LNCaP clone FGC (cell line): ENCODE data around the gene SIRPG.
"Not testable (repeated sequence)": the region's sequence is repeated elsewhere in the genome, so short reads cannot be mapped to it uniquely, and the experiment has no call there.

Source experiments
- DNase-seq: peaks from one replicate; pipeline ENCODE4 v3.0.0-alpha.2; 2011; ENCODE audit warnings: low read depth
- H3K4me3 ChIP-seq: 2 replicates; pipeline ENCODE4 v1.5.1; 2011; ENCODE audit warnings: mild to moderate bottlenecking, low read depth, low read length, control low read depth
- TF ChIP-seq, protein P1 (sequence below): IDR thresholded peaks from 2 replicates; pipeline ENCODE4 v1.5.1; 2012; ENCODE audit warnings: mild to moderate bottlenecking; ENCODE audit not compliant: control insufficient read depth, insufficient read depth; ENCODE audit errors: extremely low read depth

The SIRPG gene

DNA sequence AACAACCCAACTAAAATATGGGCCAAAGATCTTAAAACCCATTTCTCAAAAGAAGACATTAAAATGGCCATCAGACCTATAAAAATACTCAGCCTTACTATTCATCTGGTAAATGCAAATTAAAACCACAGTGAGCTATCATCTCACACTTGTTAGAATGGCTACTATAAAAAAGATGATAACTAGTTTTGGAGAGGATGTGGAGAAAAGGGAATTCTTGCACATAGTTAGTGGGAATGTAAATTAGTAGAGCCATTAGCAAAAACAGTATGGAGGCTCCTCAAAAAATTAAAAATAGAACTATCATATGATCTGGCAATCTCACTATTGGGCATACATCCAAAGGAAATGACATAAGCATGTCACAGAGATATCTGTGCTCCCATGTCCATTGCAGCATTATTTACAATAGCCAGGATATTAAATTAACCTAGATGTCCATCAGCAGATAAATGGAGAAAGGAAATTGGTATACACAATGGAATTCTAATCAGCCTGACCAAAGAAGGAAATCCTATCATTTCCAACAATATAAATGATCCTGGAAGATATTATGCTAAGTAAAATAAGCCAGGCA lies 40.6 kb downstream of the SIRPG start:
- H3K4me3 ChIP-seq: no peak overlapping the region
- TF ChIP-seq, protein P1, sequence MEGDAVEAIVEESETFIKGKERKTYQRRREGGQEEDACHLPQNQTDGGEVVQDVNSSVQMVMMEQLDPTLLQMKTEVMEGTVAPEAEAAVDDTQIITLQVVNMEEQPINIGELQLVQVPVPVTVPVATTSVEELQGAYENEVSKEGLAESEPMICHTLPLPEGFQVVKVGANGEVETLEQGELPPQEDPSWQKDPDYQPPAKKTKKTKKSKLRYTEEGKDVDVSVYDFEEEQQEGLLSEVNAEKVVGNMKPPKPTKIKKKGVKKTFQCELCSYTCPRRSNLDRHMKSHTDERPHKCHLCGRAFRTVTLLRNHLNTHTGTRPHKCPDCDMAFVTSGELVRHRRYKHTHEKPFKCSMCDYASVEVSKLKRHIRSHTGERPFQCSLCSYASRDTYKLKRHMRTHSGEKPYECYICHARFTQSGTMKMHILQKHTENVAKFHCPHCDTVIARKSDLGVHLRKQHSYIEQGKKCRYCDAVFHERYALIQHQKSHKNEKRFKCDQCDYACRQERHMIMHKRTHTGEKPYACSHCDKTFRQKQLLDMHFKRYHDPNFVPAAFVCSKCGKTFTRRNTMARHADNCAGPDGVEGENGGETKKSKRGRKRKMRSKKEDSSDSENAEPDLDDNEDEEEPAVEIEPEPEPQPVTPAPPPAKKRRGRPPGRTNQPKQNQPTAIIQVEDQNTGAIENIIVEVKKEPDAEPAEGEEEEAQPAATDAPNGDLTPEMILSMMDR: no peak
- no peak for DNase-seq

DNA sequence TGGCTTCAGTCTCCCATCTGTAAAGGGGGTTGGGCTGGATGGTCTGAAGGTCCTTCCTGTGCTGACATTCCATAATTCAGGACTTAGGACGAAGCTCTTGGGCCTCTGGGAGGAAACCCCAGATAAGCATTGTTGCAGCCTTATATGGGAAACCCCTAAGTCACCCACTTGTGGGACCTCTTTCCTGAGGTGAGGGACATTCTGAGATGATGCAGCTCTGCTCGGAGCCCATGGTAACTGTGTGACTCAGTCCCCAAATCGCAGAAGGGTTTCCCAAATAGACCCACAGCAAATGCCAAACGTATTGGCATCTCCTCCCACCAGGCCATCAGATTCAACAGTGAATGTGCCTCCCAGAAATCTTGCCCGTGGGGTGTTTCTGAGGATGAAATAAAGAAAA lies 47.2 kb downstream of the SIRPG start:
- DNase-seq, H3K4me3 ChIP-seq: not testable (repeated sequence)

DNA sequence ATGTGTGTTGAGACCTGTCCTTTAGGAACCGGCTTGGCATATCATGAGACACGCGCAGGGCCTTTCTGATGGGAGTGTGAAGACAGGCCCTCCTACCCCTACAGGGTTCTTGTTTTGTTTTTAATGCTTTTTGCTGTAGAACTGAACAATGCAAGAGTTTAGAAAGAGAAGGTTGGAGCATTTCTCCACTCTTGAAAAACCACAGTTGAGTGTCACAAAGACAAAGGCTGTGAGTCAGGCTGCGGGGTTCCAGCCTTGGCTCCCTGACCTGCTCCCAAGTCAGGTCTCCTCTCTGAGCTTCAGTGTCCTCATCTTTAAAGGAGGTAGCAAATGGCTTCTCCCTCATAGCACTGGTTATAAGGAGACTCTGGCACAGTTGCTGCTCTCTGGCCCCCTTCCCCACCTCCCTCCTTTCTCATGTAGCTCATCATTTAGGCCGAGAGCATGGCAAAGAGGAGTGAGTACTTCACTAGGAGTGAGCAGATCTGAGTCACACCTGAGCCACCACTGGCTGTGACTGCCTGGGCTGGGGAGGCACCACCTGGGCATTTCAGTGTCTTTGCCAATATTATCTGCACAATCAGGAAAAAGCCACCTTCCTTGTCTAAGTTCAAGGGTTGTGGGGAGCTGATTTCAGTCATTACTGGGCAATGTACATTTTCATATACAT lies 48.8 kb downstream of the SIRPG start:
- not testable (repeated sequence) for H3K4me3 ChIP-seq, DNase-seq

DNA sequence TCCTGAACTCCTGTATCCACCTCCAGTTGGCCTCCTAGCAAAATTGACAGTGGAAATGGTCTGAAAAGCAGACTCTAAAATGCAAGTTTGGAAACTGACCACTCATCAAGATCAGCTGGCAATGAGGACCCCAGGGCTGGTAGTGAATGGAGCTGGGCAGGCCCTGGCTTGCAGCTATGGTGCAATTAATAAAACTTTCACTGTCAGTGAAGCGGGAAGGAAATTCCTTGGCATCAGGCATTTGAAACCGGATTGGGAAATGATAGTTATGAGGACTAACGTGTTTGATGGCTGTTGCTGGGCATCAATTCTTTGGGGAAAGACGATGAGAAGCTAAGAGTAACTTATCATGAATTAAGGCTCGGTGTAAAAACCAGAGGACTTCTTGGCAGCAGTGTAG lies 56.8 kb downstream of the SIRPG start:
- no peak overlapping the region for H3K4me3 ChIP-seq
- TF ChIP-seq, protein P1: no peak
- no peak for DNase-seq

DNA sequence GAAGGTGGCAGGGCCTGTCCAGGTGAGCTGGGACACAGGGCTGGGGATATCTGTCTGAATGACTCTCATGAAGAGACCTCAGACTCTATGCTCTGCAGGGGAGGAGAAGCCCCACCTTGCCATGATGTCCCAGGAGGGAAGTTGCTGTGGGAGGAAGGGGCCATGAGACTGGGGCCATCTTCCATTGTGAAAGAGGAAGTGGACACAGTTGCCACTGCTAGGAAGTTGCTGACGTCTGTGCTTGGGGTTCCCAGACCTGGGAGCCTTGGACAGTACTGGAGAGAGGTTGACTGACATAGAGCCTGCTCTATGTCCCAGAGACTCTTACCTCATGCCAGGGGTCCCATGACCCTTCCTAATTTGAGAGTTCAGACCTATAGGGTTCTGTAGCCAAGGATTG lies 62.2 kb downstream of the SIRPG start:
- no peak for DNase-seq
- H3K4me3 ChIP-seq: no peak overlapping the region
- TF ChIP-seq, protein P1: no peak

DNA sequence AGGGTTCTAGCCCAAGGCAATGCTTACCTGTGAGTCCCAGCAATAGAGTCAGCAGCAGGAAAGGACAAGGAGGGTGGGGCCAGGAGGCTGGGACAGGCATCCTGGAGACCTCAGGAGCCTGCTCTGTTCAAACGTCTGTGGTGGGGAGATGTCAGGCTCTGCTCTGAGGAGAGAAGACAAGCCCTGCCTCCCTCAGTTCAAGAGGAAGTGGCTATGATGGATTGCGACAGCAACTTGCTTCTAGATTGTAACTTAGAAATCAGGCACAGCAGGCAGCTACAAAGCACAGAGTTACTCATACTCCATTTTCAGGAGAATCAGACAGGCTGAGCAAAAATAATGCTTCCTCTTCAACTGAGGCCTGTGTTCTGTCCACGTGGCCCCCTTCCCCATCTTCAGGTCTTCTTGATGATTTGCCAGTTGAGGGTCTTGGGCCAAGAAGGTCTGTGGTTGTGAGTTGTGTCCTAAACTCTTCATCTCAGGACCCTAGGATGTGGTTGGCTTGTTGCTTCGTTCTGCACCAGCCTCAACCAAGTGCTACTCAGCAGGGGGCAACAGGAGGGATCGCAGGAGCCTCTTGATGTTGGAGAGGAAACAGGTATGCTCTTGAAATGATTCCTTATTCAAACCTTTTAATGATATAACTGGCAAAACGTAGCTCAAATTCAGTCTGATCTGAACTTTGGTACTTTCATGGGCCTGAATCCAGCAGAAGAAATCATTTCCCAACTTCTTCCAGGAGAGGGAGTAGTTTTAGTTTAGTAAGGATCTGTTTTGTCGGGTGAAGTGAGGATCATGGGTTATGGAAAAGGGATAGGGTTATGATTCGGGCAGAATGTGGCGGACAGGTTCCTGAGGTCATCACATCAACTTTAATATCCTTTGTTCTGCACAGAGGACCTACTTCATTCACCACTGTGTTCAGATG lies 68.8 kb downstream of the SIRPG start:
- H3K4me3 ChIP-seq: no peak overlapping the region
- DNase-seq: no peak

DNA sequence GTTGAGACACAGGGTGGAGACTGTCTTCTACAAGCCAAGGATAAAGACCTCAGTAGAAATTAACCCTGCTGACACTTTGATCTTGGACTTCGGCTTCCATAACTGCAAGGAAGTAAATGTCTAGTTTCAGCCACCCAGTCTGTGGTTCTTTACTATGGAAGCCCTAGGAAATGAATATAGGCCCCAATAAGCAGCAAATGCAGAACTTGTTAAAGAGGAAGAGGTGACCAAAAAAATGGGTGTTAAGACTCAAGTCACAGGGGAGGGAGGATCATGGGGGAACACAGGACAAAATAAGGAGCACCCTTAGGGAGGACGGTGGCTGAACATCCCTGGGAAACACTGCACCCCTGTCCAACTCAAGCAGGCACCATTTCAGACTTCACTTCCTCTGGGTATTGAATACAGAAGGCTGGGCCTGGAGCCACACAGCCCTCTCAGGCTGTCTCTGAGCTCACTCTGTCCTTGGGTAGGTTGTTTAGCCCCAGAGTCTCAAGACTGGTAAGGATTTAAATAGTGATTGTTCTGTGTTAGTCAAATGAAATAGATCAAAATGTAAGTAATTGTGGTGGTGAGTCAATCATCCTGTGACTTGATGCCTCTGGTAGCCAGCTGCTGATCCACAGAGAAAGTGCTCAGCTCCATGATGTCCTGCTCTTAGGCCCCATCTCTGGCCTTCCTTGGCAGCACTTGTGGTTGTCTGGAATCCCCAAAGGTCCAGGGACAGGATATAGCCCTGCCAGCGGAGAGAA lies 69.6 kb downstream of the SIRPG start:
- H3K4me3 ChIP-seq: no peak overlapping the region
- TF ChIP-seq, protein P1: no peak
- no peak for DNase-seq

More for the DNA sequence above, 68.8 kb downstream of the SIRPG start:
- TF ChIP-seq, protein P1: no peak
